ENCODE data around the gene PLXNA4. TPM values are rescaled to one million over a fixed set of nuclear protein-coding genes. Genes with fewer than 3 reads are reported as not detected.

PLXNA4 gene
- total and polyA plus RNA-seq, 4 donors: 0.63 to 4.6 (median 2.1) TPM

DNA sequence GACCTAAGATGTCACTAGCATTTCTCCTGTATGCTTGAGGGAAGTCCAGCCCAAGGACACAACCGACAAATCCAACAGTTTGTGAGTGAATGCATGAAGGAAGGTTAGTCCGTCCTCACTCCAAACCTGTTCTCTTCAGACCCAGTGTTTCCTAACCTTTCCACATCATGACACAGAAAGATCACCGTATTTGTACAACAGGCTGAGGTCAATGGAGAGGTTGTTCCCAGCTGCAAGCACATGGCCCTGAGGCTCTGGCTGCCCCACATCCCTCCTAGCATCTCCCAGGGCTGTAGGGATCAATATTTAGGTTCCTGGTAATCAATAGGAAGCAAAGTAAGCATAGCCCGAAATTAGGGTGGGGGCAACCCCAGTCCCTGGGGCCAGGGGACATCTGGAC lies 227.9 kb downstream of the PLXNA4 start:
- ATAC-seq (ENCODE audit: insufficient read depth, low FRiP score): no peak
- H3K4me3 ChIP-seq: no peak overlapping the region
- H3K9ac ChIP-seq (ENCODE audit: insufficient read depth in 1 of 2, low read length in 2 of 2): no peak overlapping the region
- no peaks in the 10 kb centered on the region for H3K27me3 ChIP-seq (ENCODE audit: control insufficient read depth in 3 of 3, insufficient read depth in 3 of 3, low read length in 2 of 3)
- no peak overlapping the region for H3K27ac ChIP-seq (ENCODE audit: low read depth in 1 of 2, low read length in 1 of 2)
- peaks cover 0 to 3% (median 0%) of the 10 kb centered on the region in 4 donors for H3K9me3 ChIP-seq (ENCODE audit: control insufficient read depth in 4 of 4, insufficient read depth in 3 of 4, low read length in 3 of 4)
- TF ChIP-seq, protein P1, sequence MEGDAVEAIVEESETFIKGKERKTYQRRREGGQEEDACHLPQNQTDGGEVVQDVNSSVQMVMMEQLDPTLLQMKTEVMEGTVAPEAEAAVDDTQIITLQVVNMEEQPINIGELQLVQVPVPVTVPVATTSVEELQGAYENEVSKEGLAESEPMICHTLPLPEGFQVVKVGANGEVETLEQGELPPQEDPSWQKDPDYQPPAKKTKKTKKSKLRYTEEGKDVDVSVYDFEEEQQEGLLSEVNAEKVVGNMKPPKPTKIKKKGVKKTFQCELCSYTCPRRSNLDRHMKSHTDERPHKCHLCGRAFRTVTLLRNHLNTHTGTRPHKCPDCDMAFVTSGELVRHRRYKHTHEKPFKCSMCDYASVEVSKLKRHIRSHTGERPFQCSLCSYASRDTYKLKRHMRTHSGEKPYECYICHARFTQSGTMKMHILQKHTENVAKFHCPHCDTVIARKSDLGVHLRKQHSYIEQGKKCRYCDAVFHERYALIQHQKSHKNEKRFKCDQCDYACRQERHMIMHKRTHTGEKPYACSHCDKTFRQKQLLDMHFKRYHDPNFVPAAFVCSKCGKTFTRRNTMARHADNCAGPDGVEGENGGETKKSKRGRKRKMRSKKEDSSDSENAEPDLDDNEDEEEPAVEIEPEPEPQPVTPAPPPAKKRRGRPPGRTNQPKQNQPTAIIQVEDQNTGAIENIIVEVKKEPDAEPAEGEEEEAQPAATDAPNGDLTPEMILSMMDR (IDR thresholded peaks at IDR 0.05; ENCODE audit: control extremely low read depth, extremely low read depth): no peak
- no peak for DNase-seq
- no peaks in the 10 kb centered on the region for H3K36me3 ChIP-seq (ENCODE audit: control insufficient read depth in 4 of 4, insufficient read depth in 4 of 4, low read length in 4 of 4)
- WGBS, 2 donors: 82 to 88% methylated on average over 4 of the region's 4 CpGs
- peaks cover 0 to 39% (median 5%) of the 10 kb centered on the region in 5 donors for H3K4me1 ChIP-seq (ENCODE audit: control insufficient read depth in 5 of 5, insufficient read depth in 5 of 5, low read length in 5 of 5)

DNA sequence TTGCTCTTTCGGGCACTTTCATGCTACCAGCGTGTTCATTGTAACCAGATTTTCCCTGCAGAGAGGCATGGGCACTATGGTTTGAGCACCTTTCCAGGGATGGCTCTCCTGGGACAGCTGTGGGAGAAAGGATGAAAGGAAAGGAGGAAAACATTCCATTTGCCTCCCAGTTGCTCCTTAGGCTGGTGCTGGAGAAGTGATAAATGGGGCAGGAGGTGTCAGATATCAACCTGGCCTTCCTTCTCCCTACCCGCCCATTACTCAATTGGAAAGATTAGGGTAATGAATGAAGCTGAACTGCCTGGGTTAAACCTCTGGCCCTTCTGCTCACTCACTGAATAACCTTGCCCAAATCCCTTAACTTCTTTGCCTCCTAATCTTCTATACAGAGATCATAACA lies 228.4 kb downstream of the PLXNA4 start:
- 84 to 93% methylated on average over 3 of the region's 3 CpGs for WGBS, 2 donors
- ATAC-seq (ENCODE audit: insufficient read depth, low FRiP score) (no peak), DNase-seq (no peak)
- Histone ChIP-seq H3K9me3 (ENCODE audit: control insufficient read depth in 4 of 4, insufficient read depth in 3 of 4, low read length in 3 of 4) (peaks cover 0 to 3% (median 0%) of the 10 kb centered on the region in 4 donors), H3K4me3 (no peak overlapping the region), H3K36me3 (ENCODE audit: control insufficient read depth in 4 of 4, insufficient read depth in 4 of 4, low read length in 4 of 4) (no peaks in the 10 kb centered on the region), H3K9ac (ENCODE audit: insufficient read depth in 1 of 2, low read length in 2 of 2) (no peak overlapping the region), H3K4me1 (ENCODE audit: control insufficient read depth in 5 of 5, insufficient read depth in 5 of 5, low read length in 5 of 5) (peaks cover 0 to 38% (median 5%) of the 10 kb centered on the region in 5 donors), H3K27ac (ENCODE audit: low read depth in 1 of 2, low read length in 1 of 2) (no peak overlapping the region), H3K27me3 (ENCODE audit: control insufficient read depth in 3 of 3, insufficient read depth in 3 of 3, low read length in 2 of 3) (no peaks in the 10 kb centered on the region)
- TF ChIP-seq, protein P1 (IDR thresholded peaks at IDR 0.05; ENCODE audit: control extremely low read depth, extremely low read depth): no peak

DNA sequence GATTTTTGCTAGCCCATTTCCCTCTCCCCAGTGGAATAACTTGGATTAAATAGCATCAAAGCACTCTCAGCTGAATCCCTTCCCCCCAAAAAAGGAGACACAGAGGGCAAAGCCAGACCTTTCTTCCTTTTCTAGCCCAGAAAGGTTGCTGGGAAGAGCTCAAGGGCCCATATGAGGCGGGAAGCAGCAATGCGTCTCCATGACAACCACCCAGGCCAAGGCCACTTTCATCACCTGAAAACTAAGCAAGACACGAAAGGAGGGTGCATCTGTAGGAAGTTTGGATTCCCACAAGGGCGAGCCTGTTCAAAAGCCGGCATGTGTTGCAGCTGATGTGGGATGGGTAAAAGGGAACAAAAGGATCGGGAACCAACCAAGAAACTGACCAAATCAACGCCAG lies 229.1 kb downstream of the PLXNA4 start:
- no peak for DNase-seq
- no peak overlapping the region for H3K4me3 ChIP-seq
- peaks cover 0 to 31% (median 5%) of the 10 kb centered on the region in 5 donors for H3K4me1 ChIP-seq (ENCODE audit: control insufficient read depth in 5 of 5, insufficient read depth in 5 of 5, low read length in 5 of 5)
- no peaks in the 10 kb centered on the region for H3K36me3 ChIP-seq (ENCODE audit: control insufficient read depth in 4 of 4, insufficient read depth in 4 of 4, low read length in 4 of 4)
- no peak overlapping the region for H3K27ac ChIP-seq (ENCODE audit: low read depth in 1 of 2, low read length in 1 of 2)
- no peak for ATAC-seq (ENCODE audit: insufficient read depth, low FRiP score)
- TF ChIP-seq, protein P1 (IDR thresholded peaks at IDR 0.05; ENCODE audit: control extremely low read depth, extremely low read depth): no peak
- H3K9ac ChIP-seq (ENCODE audit: insufficient read depth in 1 of 2, low read length in 2 of 2): no peak overlapping the region
- H3K9me3 ChIP-seq (ENCODE audit: control insufficient read depth in 4 of 4, insufficient read depth in 3 of 4, low read length in 3 of 4): peaks cover 0 to 3% (median 0%) of the 10 kb centered on the region in 4 donors
- WGBS, 2 donors: 83 to 87% methylated on average over 7 of the region's 7 CpGs
- no peaks in the 10 kb centered on the region for H3K27me3 ChIP-seq (ENCODE audit: control insufficient read depth in 3 of 3, insufficient read depth in 3 of 3, low read length in 2 of 3)

DNA sequence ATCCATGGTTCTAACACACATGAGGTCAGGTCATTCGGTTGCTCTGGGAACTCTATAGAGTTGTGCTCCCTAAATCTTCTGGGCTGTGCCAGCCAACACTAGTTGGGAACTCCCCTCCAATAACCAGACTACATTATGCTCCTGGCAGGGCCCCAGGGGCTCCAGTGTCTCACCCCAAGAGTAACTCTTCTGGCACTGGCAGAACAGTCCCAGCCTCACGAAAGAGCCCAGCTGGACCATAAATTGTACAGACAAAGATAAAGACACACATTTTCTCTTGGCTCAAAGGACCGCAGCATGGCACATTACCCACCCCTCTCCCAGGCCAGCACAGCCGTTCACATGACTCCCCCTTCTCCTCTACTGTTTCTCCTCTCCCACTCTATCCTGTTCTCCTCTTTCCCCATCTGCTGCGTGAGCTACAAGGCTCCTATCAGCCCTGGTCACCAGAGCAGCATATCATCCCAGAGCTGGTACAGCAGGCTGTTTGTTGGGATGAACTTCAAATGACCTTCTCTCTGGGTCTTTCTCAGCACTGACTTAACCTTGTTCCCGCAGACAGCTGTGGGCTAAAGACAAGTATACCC lies 230.6 kb downstream of the PLXNA4 start:
- TF ChIP-seq, protein P1 (IDR thresholded peaks at IDR 0.05; ENCODE audit: control extremely low read depth, extremely low read depth): no peak
- Histone ChIP-seq H3K9ac (ENCODE audit: insufficient read depth in 1 of 2, low read length in 2 of 2) (no peak overlapping the region), H3K36me3 (ENCODE audit: control insufficient read depth in 4 of 4, insufficient read depth in 4 of 4, low read length in 4 of 4) (no peaks in the 10 kb centered on the region), H3K4me3 (no peak overlapping the region), H3K9me3 (ENCODE audit: control insufficient read depth in 4 of 4, insufficient read depth in 3 of 4, low read length in 3 of 4) (no peaks in the 10 kb centered on the region), H3K4me1 (ENCODE audit: control insufficient read depth in 5 of 5, insufficient read depth in 5 of 5, low read length in 5 of 5) (peaks cover 0 to 19% (median 5%) of the 10 kb centered on the region in 5 donors), H3K27me3 (ENCODE audit: control insufficient read depth in 3 of 3, insufficient read depth in 3 of 3, low read length in 2 of 3) (no peaks in the 10 kb centered on the region), H3K27ac (ENCODE audit: low read depth in 1 of 2, low read length in 1 of 2) (no peak overlapping the region)
- WGBS, 2 donors: 69 to 77% methylated on average over 6 of the region's 6 CpGs
- ATAC-seq (ENCODE audit: insufficient read depth, low FRiP score) (no peak), DNase-seq (peak in 2 of 3 donors; percentile 17 to 42)
